Liver (tissue), 9 donors: ENCODE results near the gene NEK1. TPM values are rescaled to one million over a fixed set of nuclear protein-coding genes. Genes with fewer than 3 reads are reported as not detected.

ENCODE experiments used
- DNase-seq: peaks from one replicate; pipeline ENCODE4 v3.0.0-alpha.2; 2017; ENCODE audit warnings: low spot score
- H3K27ac ChIP-seq, 2 donors: one replicate each; pipeline ENCODE4 v1.7.0; 2013; ENCODE audit warnings: inconsistent platforms in 2 of 2, low read length in 2 of 2, control low read depth in 1 of 2, low read depth in 1 of 2, mild to moderate bottlenecking in 1 of 2
- H3K27me3 ChIP-seq, 4 donors: one replicate each; pipeline versions ENCODE4 v1.6.1 to v1.7.0; 2013; ENCODE audit warnings: low read length in 3 of 4, inconsistent platforms in 1 of 4, mild to moderate bottlenecking in 1 of 4, moderate library complexity in 1 of 4; ENCODE audit not compliant: control insufficient read depth in 4 of 4, insufficient read depth in 4 of 4
- H3K36me3 ChIP-seq, 4 donors: one replicate each; pipeline versions ENCODE4 v1.6.1 to v1.7.0; 2013; ENCODE audit warnings: low read length in 3 of 4, mild to moderate bottlenecking in 3 of 4, low read depth in 1 of 4, moderate library complexity in 1 of 4; ENCODE audit not compliant: control insufficient read depth in 4 of 4, insufficient read depth in 3 of 4
- H3K4me1 ChIP-seq, 4 donors: one replicate each; pipeline versions ENCODE4 v1.6.1 to v1.7.0; 2013; ENCODE audit warnings: low read length in 3 of 4, mild to moderate bottlenecking in 3 of 4, moderate library complexity in 1 of 4; ENCODE audit not compliant: control insufficient read depth in 4 of 4, insufficient read depth in 4 of 4
- H3K4me3 ChIP-seq, 3 donors: one replicate each; pipeline versions ENCODE4 v1.6.1 to v1.7.0; 2013; ENCODE audit warnings: low read length in 3 of 3, control low read depth in 1 of 3, low read depth in 1 of 3, mild to moderate bottlenecking in 1 of 3
- H3K9ac ChIP-seq, 2 donors: one replicate each; pipeline ENCODE4 v1.7.0; 2013; ENCODE audit warnings: low read length in 2 of 2, mild to moderate bottlenecking in 2 of 2, moderate library complexity in 2 of 2, control low read depth in 1 of 2, low read depth in 1 of 2
- H3K9me3 ChIP-seq, 4 donors: one replicate each; pipeline versions ENCODE4 v1.6.1 to v1.7.0; 2013; ENCODE audit warnings: low read length in 3 of 4; ENCODE audit not compliant: control insufficient read depth in 4 of 4
- EGR1 ChIP-seq, 2 donors: IDR thresholded peaks; 2 replicates each; pipeline ENCODE4 v1.6.1; 2016 to 2018; ENCODE audit warnings: antibody characterized with exemption in 2 of 2, low read depth in 2 of 2
- FOXA2 ChIP-seq: IDR thresholded peaks from 2 replicates; pipeline ENCODE4 v1.6.1; 2016; ENCODE audit warnings: antibody characterized with exemption
- GABPA ChIP-seq, 2 donors: IDR thresholded peaks in 1 of 2; conservative IDR thresholded peaks in 1 of 2; 2 replicates each; pipeline ENCODE4 v1.6.1; 2016; ENCODE audit warnings: antibody characterized with exemption in 2 of 2, mild to moderate bottlenecking in 1 of 2, moderate library complexity in 1 of 2
- JUND ChIP-seq, 2 donors: IDR thresholded peaks; 2 replicates each; pipeline ENCODE4 v1.6.1; 2016; ENCODE audit warnings: antibody characterized with exemption in 2 of 2
- REST ChIP-seq: IDR thresholded peaks from 2 replicates; pipeline ENCODE4 v1.6.1; 2016; ENCODE audit warnings: antibody characterized with exemption, mild to moderate bottlenecking
- TAF1 ChIP-seq: conservative IDR thresholded peaks from 2 replicates; pipeline ENCODE4 v1.6.1; 2016; ENCODE audit warnings: antibody characterized with exemption, mild to moderate bottlenecking
- YY1 ChIP-seq: IDR thresholded peaks from 2 replicates; pipeline ENCODE4 v1.6.1; 2016; ENCODE audit warnings: antibody characterized with exemption, mild to moderate bottlenecking
- ZBTB33 ChIP-seq: IDR thresholded peaks from 2 replicates; pipeline ENCODE4 v1.6.1; 2016; ENCODE audit warnings: antibody characterized with exemption
- WGBS: extraction: QIAGEN DNeasy Blood & Tissue Kit; methylation state at CpG from one replicate; pipeline ENCODE4 v1.1.7; 2013; 5-methylcytosine and 5-hydroxymethylcytosine counted together
- polyA plus RNA-seq, 2 donors: library from polyadenylated mRNA; stranded (reverse) in 1 of 2; unstranded in 1 of 2; fragments of 200-250 nt in 1 of 2; fragments of >200 nt in 1 of 2; fragmentation: Nextera tagmentation in 1 of 2; extraction: Ambion mirVana in 1 of 2; gene quantifications; one replicate each; pipeline versions ENCODE4 v1.2.1 to v1.2.3, GENCODE V29; 2013 to 2015
- total RNA-seq, 2 donors: library from RNA; depleted of rRNA; stranded (reverse); fragments of >200 nt; gene quantifications; one replicate each; pipeline ENCODE4 v1.2.3, GENCODE V29; 2014
- donor health status: healthy.
- donor health status: healthy.
- donor health status: healthy.
- donor health status: healthy.
- donor health status: healthy.

NEK1 gene
- total and polyA plus RNA-seq, 4 donors, result 1.8 to 10.2 (median 5.3) TPM

- H3K27ac ChIP-seq, result no peak overlapping the region
- H3K27me3 ChIP-seq, result no peaks in the 10 kb centered on the region
- H3K9me3 ChIP-seq, result peaks cover 3 to 25% (median 14%) of the 10 kb centered on the region in 4 donors
- H3K4me1 ChIP-seq, result no peaks in the 10 kb centered on the region
- DNase-seq, result no peak
- H3K9ac ChIP-seq, result no peak overlapping the region
- H3K4me3 ChIP-seq, result no peak overlapping the region
- no peaks in the 10 kb centered on the region for H3K36me3 ChIP-seq
- TF ChIP-seq JUND (IDR thresholded peaks at IDR 0.05) (no peak), YY1 (no peak), ZBTB33 (no peak)
These were observed 232.7 kb downstream of the NEK1 start for GRCh38 chr4:169379688-169380087.

DNA sequence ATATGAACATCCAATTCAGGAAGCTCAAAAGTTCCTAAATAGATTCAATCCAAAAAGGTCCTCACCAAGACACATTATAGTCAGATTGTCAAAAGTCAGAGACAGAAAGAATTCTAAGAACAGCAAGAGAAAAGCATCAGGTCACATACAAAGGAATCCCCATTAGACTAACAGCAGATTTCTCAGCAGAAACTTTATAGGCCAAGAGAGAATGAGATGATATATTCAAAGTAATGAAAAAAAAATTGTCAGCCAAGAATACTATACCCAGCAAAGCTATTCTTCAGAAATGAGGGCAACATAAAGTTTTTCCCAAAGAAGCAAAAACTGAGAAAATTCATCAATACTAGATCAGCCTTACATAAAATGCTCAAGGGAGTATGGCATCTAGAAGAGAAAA is 235.0 kb downstream of the NEK1 start:
- H3K4me1 ChIP-seq, result no peaks in the 10 kb centered on the region
- H3K27ac ChIP-seq, result no peak overlapping the region
- H3K4me3 ChIP-seq, result no peak overlapping the region
- no peak overlapping the region for H3K9ac ChIP-seq
- TF ChIP-seq EGR1 (IDR thresholded peaks at IDR 0.05; ENCODE audit: low read depth in 2 of 2), result no peak
- no peak for TF ChIP-seq FOXA2
- TF ChIP-seq JUND (IDR thresholded peaks at IDR 0.05), result no peak
- TF ChIP-seq GABPA (IDR thresholded peaks at IDR 0.05 in 1 of 2, conservative IDR thresholded peaks at IDR 0.05 in 1 of 2), result no peak
- no peak for TF ChIP-seq YY1
- no peak for TF ChIP-seq REST
- H3K27me3 ChIP-seq, result no peaks in the 10 kb centered on the region
- no peaks in the 10 kb centered on the region for H3K36me3 ChIP-seq
- H3K9me3 ChIP-seq, result peaks cover 3 to 25% (median 14%) of the 10 kb centered on the region in 4 donors
- no peak for DNase-seq

- no peaks in the 10 kb centered on the region for H3K27me3 ChIP-seq
- H3K4me3 ChIP-seq, result peak overlapping the region in 1 of 3 donors; percentile 23
- H3K9ac ChIP-seq, result no peak overlapping the region
- DNase-seq, result no peak
- WGBS, result 78% methylated on average over 1 of the region's 1 CpG
- no peak overlapping the region for H3K27ac ChIP-seq
- H3K9me3 ChIP-seq, result peaks cover 3 to 25% (median 14%) of the 10 kb centered on the region in 4 donors
- no peaks in the 10 kb centered on the region for H3K4me1 ChIP-seq
- no peak for TF ChIP-seq TAF1
- no peaks in the 10 kb centered on the region for H3K36me3 ChIP-seq
These were observed 236.0 kb downstream of the NEK1 start for GRCh38 chr4:169376421-169376820.
